ENCODE data around the gene TIGD3. TPM values are rescaled to one million over a fixed set of nuclear protein-coding genes. Genes with fewer than 3 reads are reported as not detected.
A peak's percentile ranks its signal among the peaks of the same experiment; 100 is the strongest.

TIGD3 gene
- total RNA-seq, 2 donors from 2014 or later: 0.22 TPM; not detected in 1

DNA sequence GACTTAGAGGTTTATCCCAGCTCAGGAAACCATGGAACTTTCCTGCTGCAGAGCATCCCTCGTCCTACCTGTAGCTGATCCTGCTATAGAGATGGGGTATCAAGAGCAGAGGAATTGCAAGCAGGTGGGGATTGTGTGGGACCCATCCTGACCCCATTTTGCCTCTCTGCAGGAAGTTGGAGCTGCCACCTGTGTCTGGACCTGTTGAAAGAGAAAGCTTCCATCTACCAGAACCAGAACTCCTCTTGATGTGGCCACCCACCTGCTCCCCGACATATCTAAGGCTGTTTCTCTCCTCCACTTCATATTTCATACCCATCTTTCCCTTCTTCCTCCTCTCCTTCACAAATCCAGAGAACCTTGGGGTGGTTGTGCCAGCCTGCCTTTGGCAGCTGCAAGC, 3.0 kb upstream of the TIGD3 start:
- Histone ChIP-seq H3K27ac (no peak overlapping the region), H3K9me3 (no peaks in the 10 kb centered on the region), H3K4me3 (no peak overlapping the region), H3K4me1 (peaks cover 0 to 24% of the 10 kb centered on the region in 2 donors), H3K36me3 (peaks cover 59% of the 10 kb centered on the region), H3K27me3 (no peaks in the 10 kb centered on the region)
- no peak for TF ChIP-seq CTCF (IDR thresholded peaks at IDR 0.05)
- no peak for DNase-seq (ENCODE audit: low spot score)

- H3K4me3 ChIP-seq: no peak overlapping the region
- H3K27ac ChIP-seq: no peak overlapping the region
- peaks cover 46% of the 10 kb centered on the region for H3K36me3 ChIP-seq
- DNase-seq (ENCODE audit: low spot score): no peak
- peak in 1 of 2 donors; percentile 32 for TF ChIP-seq CTCF (IDR thresholded peaks at IDR 0.05)
- no peaks in the 10 kb centered on the region for H3K9me3 ChIP-seq
- H3K27me3 ChIP-seq: no peaks in the 10 kb centered on the region
- peaks cover 0 to 24% of the 10 kb centered on the region in 2 donors for H3K4me1 ChIP-seq
Observed at GRCh38 chr11:65352783-65353182, 1.8 kb upstream of the TIGD3 start.

DNA sequence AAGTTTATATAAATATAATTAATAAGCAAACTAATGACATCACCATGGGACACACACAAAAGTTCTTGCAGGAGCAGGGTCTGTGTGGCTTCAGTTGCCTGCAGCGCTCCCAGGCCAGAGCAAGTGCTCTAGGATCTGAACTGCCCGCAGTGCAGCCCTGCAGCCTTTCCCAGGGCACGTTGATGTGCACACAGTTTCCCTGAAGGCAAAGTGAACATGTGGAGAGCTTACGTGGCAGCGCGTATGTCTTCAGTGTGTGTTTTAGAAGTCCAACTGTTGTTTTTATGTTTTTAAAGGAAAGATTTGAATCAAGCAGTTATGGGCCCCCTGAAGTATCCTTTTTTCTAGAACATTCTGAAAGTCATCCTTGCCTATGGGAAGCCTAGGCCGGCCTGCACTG, 1.2 kb upstream of the TIGD3 start:
- Histone ChIP-seq H3K27me3 (no peaks in the 10 kb centered on the region), H3K4me1 (peaks cover 0 to 24% of the 10 kb centered on the region in 2 donors), H3K27ac (no peak overlapping the region), H3K36me3 (peaks cover 40% of the 10 kb centered on the region), H3K9me3 (no peaks in the 10 kb centered on the region), H3K4me3 (no peak overlapping the region)
- no peak for TF ChIP-seq CTCF (IDR thresholded peaks at IDR 0.05)
- DNase-seq (ENCODE audit: low spot score): no peak

GRCh38 chr11:65353900-65354264, 669 bp upstream of the TIGD3 start:
- Histone ChIP-seq H3K9me3 (no peaks in the 10 kb centered on the region), H3K27ac (peak overlapping the region; percentile 28 to 59), H3K27me3 (no peaks in the 10 kb centered on the region), H3K4me1 (peaks cover 0 to 24% of the 10 kb centered on the region in 2 donors), H3K36me3 (peaks cover 35% of the 10 kb centered on the region), H3K4me3 (peak overlapping the region; percentile 34 to 84)
- no peak for TF ChIP-seq CTCF (IDR thresholded peaks at IDR 0.05)
- DNase-seq (ENCODE audit: low spot score): no peak

DNA sequence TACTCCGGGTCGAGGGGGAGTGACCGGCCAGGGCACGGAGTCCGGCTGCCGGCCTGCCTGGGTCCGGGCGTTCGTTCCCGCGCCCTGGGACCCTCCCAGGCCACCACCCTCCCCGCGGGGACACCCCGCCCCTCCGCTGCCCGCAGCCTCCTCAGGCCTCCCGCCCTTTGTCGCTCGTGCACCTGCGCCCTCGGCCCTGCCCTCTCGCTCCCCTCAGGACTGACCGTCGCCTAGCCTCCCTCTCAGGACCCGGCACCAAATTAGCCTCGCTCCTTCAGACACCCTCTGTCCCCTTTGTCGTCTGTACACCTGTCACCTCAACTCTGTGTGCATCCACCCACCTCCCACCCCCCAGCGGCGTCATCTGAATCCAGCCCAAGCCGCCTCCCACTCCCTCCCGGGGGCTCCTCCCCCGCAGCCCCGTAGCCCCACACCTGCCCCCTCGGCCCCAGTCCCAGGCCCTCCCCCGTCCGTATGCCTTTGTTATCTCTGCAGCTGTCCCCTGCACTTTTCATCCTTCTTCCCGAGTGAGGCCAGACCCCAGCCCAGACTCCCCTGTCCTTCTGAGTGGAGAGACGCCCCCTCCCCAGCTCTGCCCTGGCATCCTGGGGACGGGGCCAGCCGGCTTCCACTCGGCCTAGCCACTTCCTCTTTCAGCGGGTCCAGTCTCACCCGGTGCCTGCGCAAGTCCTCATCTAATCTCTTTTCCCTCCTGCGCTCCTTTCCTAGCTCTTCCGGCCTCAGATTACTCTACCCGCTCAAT, 643 bp downstream of the TIGD3 start:
- Histone ChIP-seq H3K36me3 (peaks cover 22% of the 10 kb centered on the region), H3K4me3 (peak overlapping the region; percentile 56 to 84), H3K9me3 (no peaks in the 10 kb centered on the region), H3K27me3 (no peaks in the 10 kb centered on the region), H3K27ac (peak overlapping the region in 1 of 2 donors; percentile 58), H3K4me1 (peaks cover 0 to 24% of the 10 kb centered on the region in 2 donors)
- no peak for TF ChIP-seq CTCF (IDR thresholded peaks at IDR 0.05)
- DNase-seq (ENCODE audit: low spot score): no peak

All from right atrium auricular region (tissue), 2 donors.